NK-92 treated with Interleukin-12 subunit alpha and Interleukin-12 subunit beta, amount 100 ng/mL, for 24 hours (cell line): ENCODE data around the gene AGPS.

Source experiments
- DNase-seq: peaks from one replicate; lab custom pipeline; 2025; lab: John Stamatoyannopoulos, UW

The AGPS gene

GRCh38 chr2:177552422-177553175 lies 160.0 kb downstream of the AGPS start:
- DNase-seq = peak; percentile 83

- DNase-seq = no peak
Measured at GRCh38 chr2:177553176-177553884, 160.8 kb downstream of the AGPS start.

- no peak for DNase-seq
Measured at GRCh38 chr2:177554365-177554764, 161.8 kb downstream of the AGPS start.

GRCh38 chr2:177556153-177556552 lies 163.6 kb downstream of the AGPS start:
- DNase-seq = no peak

- DNase-seq = no peak
Measured at GRCh38 chr2:177557794-177558193, 165.2 kb downstream of the AGPS start.

- DNase-seq = no peak
Measured at GRCh38 chr2:177559638-177560037, 167.1 kb downstream of the AGPS start.

GRCh38 chr2:177568390-177568789 lies 175.8 kb downstream of the AGPS start:
- DNase-seq = no peak

- no peak for DNase-seq
Measured at GRCh38 chr2:177568893-177569292, 176.3 kb downstream of the AGPS start.

- no peak for DNase-seq
Measured at GRCh38 chr2:177572236-177572671, 179.7 kb downstream of the AGPS start.

- no peak for DNase-seq
Measured at GRCh38 chr2:177573120-177573519, 180.5 kb downstream of the AGPS start.

- DNase-seq = no peak
Measured at GRCh38 chr2:177574356-177574755, 181.8 kb downstream of the AGPS start.

- DNase-seq = no peak
Measured at GRCh38 chr2:177575358-177575757, 182.8 kb downstream of the AGPS start.

GRCh38 chr2:177577075-177577474 lies 184.5 kb downstream of the AGPS start:
- no peak for DNase-seq

GRCh38 chr2:177578454-177578853 lies 185.9 kb downstream of the AGPS start:
- no peak for DNase-seq

- DNase-seq = no peak
Measured at GRCh38 chr2:177579486-177580036, 187.0 kb downstream of the AGPS start.

GRCh38 chr2:177582000-177582399 lies 189.4 kb downstream of the AGPS start:
- no peak for DNase-seq

GRCh38 chr2:177584030-177584692 lies 191.6 kb downstream of the AGPS start:
- DNase-seq = no peak

GRCh38 chr2:177585234-177585863 lies 192.8 kb downstream of the AGPS start:
- DNase-seq = no peak

- no peak for DNase-seq
Measured at GRCh38 chr2:177586154-177586553, 193.6 kb downstream of the AGPS start.

- no peak for DNase-seq
Measured at GRCh38 chr2:177587371-177587770, 194.8 kb downstream of the AGPS start.

- DNase-seq = no peak
Measured at GRCh38 chr2:177588671-177589070, 196.1 kb downstream of the AGPS start.

GRCh38 chr2:177589186-177589585 lies 196.6 kb downstream of the AGPS start:
- DNase-seq = no peak
